ENCODE data around the gene SPTLC3. TPM values are rescaled to one million over a fixed set of nuclear protein-coding genes. Genes with fewer than 3 reads are reported as not detected.

The SPTLC3 gene
- total RNA-seq, 3 donors from 2014 or later = 0.16 to 0.71 (median 0.23) TPM

- Mint-ChIP-seq H3K27me3 (ENCODE audit: low read depth) (peaks cover 1% of the 10 kb centered on the region), H3K36me3 (ENCODE audit: insufficient read depth) (no peaks in the 10 kb centered on the region), H3K9me3 (no peaks in the 10 kb centered on the region), H3K4me1 (ENCODE audit: low read depth) (peaks cover 19% of the 10 kb centered on the region), H3K4me3 (no peak overlapping the region)
- ATAC-seq (no peak), DNase-seq (no peak)
Measured at GRCh38 chr20:13007596-13007995, 1.2 kb upstream of the SPTLC3 start.

- DNase-seq (no peak), ATAC-seq (peak; percentile 63 to 69)
- Mint-ChIP-seq H3K9me3 (no peaks in the 10 kb centered on the region), H3K36me3 (ENCODE audit: insufficient read depth) (no peaks in the 10 kb centered on the region), H3K4me1 (ENCODE audit: low read depth) (peaks cover 19% of the 10 kb centered on the region), H3K27me3 (ENCODE audit: low read depth) (peaks cover 1% of the 10 kb centered on the region), H3K4me3 (peak overlapping the region; percentile 61)
Measured at GRCh38 chr20:13009682-13010406, 1.1 kb downstream of the SPTLC3 start.

- ATAC-seq (no peak), DNase-seq (no peak)
- H3K4me3 Mint-ChIP-seq = no peak overlapping the region
- H3K27me3 Mint-ChIP-seq (ENCODE audit: low read depth) = no peaks in the 10 kb centered on the region
- no peaks in the 10 kb centered on the region for H3K9me3 Mint-ChIP-seq
- H3K4me1 Mint-ChIP-seq (ENCODE audit: low read depth) = peaks cover 19% of the 10 kb centered on the region
- no peaks in the 10 kb centered on the region for H3K36me3 Mint-ChIP-seq (ENCODE audit: insufficient read depth)
Measured at GRCh38 chr20:13012886-13013285, 4.1 kb downstream of the SPTLC3 start.

GRCh38 chr20:13013411-13013810 lies 4.6 kb downstream of the SPTLC3 start:
- DNase-seq (no peak), ATAC-seq (no peak)
- Mint-ChIP-seq H3K4me3 (no peak overlapping the region), H3K36me3 (ENCODE audit: insufficient read depth) (no peaks in the 10 kb centered on the region), H3K4me1 (ENCODE audit: low read depth) (peaks cover 19% of the 10 kb centered on the region), H3K9me3 (no peaks in the 10 kb centered on the region), H3K27me3 (ENCODE audit: low read depth) (no peaks in the 10 kb centered on the region)

GRCh38 chr20:13017235-13017634 lies 8.5 kb downstream of the SPTLC3 start:
- Mint-ChIP-seq H3K36me3 (ENCODE audit: insufficient read depth) (no peaks in the 10 kb centered on the region), H3K27me3 (ENCODE audit: low read depth) (no peaks in the 10 kb centered on the region), H3K4me3 (no peak overlapping the region), H3K4me1 (ENCODE audit: low read depth) (no peaks in the 10 kb centered on the region), H3K9me3 (peaks cover 8% of the 10 kb centered on the region)
- DNase-seq (no peak), ATAC-seq (no peak)

- Mint-ChIP-seq H3K36me3 (ENCODE audit: insufficient read depth) (peaks cover 2% of the 10 kb centered on the region), H3K27me3 (ENCODE audit: low read depth) (no peaks in the 10 kb centered on the region), H3K4me1 (ENCODE audit: low read depth) (no peaks in the 10 kb centered on the region), H3K4me3 (no peak overlapping the region), H3K9me3 (peaks cover 13% of the 10 kb centered on the region)
- ATAC-seq (no peak), DNase-seq (no peak)
Measured at GRCh38 chr20:13017883-13018535, 9.2 kb downstream of the SPTLC3 start.

GRCh38 chr20:13021205-13021970 lies 12.6 kb downstream of the SPTLC3 start:
- ATAC-seq = no peak
- Mint-ChIP-seq H3K4me3 (no peak overlapping the region), H3K36me3 (ENCODE audit: insufficient read depth) (peaks cover 2% of the 10 kb centered on the region), H3K9me3 (peaks cover 16% of the 10 kb centered on the region), H3K4me1 (ENCODE audit: low read depth) (no peaks in the 10 kb centered on the region), H3K27me3 (ENCODE audit: low read depth) (no peaks in the 10 kb centered on the region)
- no peak for DNase-seq

- ATAC-seq = no peak
- peaks cover 2% of the 10 kb centered on the region for H3K36me3 Mint-ChIP-seq (ENCODE audit: insufficient read depth)
- H3K4me3 Mint-ChIP-seq = no peak overlapping the region
- peaks cover 16% of the 10 kb centered on the region for H3K9me3 Mint-ChIP-seq
- no peak for DNase-seq
- H3K27me3 Mint-ChIP-seq (ENCODE audit: low read depth) = no peaks in the 10 kb centered on the region
- no peaks in the 10 kb centered on the region for H3K4me1 Mint-ChIP-seq (ENCODE audit: low read depth)
Measured at GRCh38 chr20:13022401-13023155, 13.8 kb downstream of the SPTLC3 start.

- Mint-ChIP-seq H3K4me1 (ENCODE audit: low read depth) (no peaks in the 10 kb centered on the region), H3K36me3 (ENCODE audit: insufficient read depth) (peaks cover 2% of the 10 kb centered on the region), H3K4me3 (no peak overlapping the region), H3K27me3 (ENCODE audit: low read depth) (no peaks in the 10 kb centered on the region), H3K9me3 (peaks cover 16% of the 10 kb centered on the region)
- DNase-seq (no peak), ATAC-seq (no peak)
Measured at GRCh38 chr20:13024596-13024995, 15.8 kb downstream of the SPTLC3 start.

- no peak overlapping the region for H3K4me3 Mint-ChIP-seq
- no peaks in the 10 kb centered on the region for H3K4me1 Mint-ChIP-seq (ENCODE audit: low read depth)
- ATAC-seq = no peak
Measured at GRCh38 chr20:13025181-13025580, 16.4 kb downstream of the SPTLC3 start.

GRCh38 chr20:13028001-13028400 lies 19.2 kb downstream of the SPTLC3 start:
- no peaks in the 10 kb centered on the region for H3K36me3 Mint-ChIP-seq (ENCODE audit: insufficient read depth)
- ATAC-seq (no peak), DNase-seq (no peak)
- no peaks in the 10 kb centered on the region for H3K27me3 Mint-ChIP-seq (ENCODE audit: low read depth)
- no peaks in the 10 kb centered on the region for H3K4me1 Mint-ChIP-seq (ENCODE audit: low read depth)
- peaks cover 3% of the 10 kb centered on the region for H3K9me3 Mint-ChIP-seq
- no peak overlapping the region for H3K4me3 Mint-ChIP-seq

More at GRCh38 chr20:13025181-13025580, 16.4 kb downstream of the SPTLC3 start:
- H3K36me3 Mint-ChIP-seq (ENCODE audit: insufficient read depth) = peaks cover 2% of the 10 kb centered on the region
- no peak for DNase-seq
- H3K27me3 Mint-ChIP-seq (ENCODE audit: low read depth) = no peaks in the 10 kb centered on the region
- H3K9me3 Mint-ChIP-seq = peaks cover 16% of the 10 kb centered on the region

GRCh38 chr20:13028673-13029072 lies 19.9 kb downstream of the SPTLC3 start:
- no peaks in the 10 kb centered on the region for H3K36me3 Mint-ChIP-seq (ENCODE audit: insufficient read depth)
- no peaks in the 10 kb centered on the region for H3K27me3 Mint-ChIP-seq (ENCODE audit: low read depth)
- ATAC-seq = no peak
- H3K4me1 Mint-ChIP-seq (ENCODE audit: low read depth) = no peaks in the 10 kb centered on the region
- DNase-seq = no peak
- no peak overlapping the region for H3K4me3 Mint-ChIP-seq
- H3K9me3 Mint-ChIP-seq = no peaks in the 10 kb centered on the region

GRCh38 chr20:13029687-13030375 lies 21.1 kb downstream of the SPTLC3 start:
- Mint-ChIP-seq H3K4me1 (ENCODE audit: low read depth) (no peaks in the 10 kb centered on the region), H3K27me3 (ENCODE audit: low read depth) (no peaks in the 10 kb centered on the region), H3K4me3 (no peak overlapping the region), H3K36me3 (ENCODE audit: insufficient read depth) (no peaks in the 10 kb centered on the region), H3K9me3 (no peaks in the 10 kb centered on the region)
- ATAC-seq = peak; percentile 18 to 28
- DNase-seq = no peak

- no peaks in the 10 kb centered on the region for H3K4me1 Mint-ChIP-seq (ENCODE audit: low read depth)
- H3K27me3 Mint-ChIP-seq (ENCODE audit: low read depth) = no peaks in the 10 kb centered on the region
- H3K36me3 Mint-ChIP-seq (ENCODE audit: insufficient read depth) = no peaks in the 10 kb centered on the region
- no peak for ATAC-seq
- DNase-seq = no peak
- no peak overlapping the region for H3K4me3 Mint-ChIP-seq
- H3K9me3 Mint-ChIP-seq = no peaks in the 10 kb centered on the region
Measured at GRCh38 chr20:13031751-13032150, 23.0 kb downstream of the SPTLC3 start.
